HS-27A (cell line): ENCODE measurements around the gene KCND2.

Source experiments
- DNase-seq: peaks from one replicate; pipeline ENCODE4 v3.0.0-alpha.2; 2012; ENCODE audit warnings: low read depth, missing footprints

KCND2 gene

DNA sequence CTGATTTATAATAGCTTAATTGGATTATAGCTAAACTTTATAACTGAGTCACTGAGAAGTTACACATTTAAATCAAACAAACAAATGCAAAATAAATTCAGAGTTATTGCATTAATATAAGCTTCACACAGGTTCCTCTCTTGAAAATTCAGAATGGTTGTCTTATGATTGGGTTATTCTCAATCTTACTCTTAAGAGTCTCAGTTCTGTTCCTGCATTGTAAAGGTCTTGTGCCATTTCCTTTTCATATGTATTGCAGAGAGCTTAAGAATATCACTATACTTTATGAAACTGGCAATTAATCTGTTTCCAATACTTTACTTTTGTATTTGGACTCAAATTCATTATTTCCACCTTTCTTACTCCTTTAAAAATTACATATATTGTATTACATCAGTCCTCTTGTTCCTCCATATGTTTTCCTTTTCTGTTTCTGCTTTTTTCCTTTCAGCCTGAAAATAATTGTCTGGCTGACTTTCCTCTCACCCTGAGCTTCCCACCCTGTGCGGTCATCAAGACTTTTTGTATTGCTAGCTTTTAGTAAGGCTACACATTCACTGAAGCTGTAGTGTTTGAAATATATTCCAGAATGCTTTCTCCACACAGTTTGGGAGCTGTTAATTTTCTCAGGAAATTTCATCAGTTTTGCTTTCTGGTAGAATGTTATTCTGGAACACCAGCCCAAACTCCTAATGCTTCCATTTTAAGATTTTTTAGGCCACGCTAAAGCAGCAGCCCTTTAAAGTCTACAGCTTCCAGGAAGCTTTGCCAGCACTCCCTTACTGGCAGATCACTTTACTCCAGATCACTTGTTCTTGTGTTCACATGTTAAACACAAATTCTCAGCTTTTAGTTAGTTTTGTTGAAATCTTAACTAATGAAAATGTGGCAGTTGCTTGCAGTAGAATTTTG, 139.4 kb downstream of the KCND2 start:
- no peak for DNase-seq

DNA sequence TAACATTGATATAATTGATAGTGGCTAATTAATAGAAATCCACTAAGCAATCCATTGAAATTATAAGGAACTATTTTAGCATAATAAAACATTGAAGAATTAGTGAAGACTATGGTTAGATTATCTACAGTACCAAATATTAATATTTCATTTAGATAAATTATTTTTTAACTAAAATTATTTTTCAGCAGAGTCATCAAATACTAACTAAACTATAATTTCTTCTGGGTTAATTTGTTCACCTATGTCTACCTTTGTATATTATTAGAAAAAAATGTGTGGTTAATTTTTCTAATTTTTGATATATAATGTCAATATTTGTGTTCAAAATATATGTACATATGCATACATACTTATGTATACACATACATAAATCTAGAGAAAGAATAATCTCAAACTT, 140.2 kb downstream of the KCND2 start:
- DNase-seq: no peak

DNA sequence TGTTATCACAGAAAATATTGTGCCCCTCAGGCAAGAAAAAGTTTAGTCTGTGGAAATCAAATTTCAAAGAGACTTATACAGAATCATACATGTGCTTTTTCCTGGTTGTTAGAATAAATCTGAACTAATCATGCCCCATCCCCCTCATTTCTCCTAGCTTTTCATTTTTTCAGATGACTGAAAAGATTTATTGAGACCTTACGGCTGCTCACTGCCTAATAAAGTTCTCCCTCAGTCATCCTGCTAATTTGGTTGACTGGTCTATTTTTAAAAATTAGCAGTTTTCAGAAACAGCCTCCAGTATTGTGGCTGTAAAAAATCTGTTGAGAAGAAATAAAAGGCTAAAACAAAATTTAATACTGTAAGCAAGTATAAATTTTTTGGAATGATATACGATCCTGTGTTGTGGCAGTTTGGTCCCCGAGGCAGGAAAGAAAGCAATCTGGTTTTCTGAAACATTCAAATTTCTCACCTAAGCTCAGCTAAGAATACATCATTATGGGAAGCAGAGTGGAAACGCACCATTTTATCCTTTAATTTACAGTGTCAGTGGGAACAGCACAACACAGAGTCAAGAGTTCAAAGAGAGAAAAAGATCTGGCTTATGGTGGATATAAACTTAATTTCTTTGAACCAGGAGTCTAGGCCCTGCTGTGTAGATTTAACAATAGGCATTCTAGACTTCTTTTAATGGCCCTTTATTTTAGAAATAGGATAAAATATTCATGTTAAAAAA, 144.4 kb downstream of the KCND2 start:
- DNase-seq: no peak

DNA sequence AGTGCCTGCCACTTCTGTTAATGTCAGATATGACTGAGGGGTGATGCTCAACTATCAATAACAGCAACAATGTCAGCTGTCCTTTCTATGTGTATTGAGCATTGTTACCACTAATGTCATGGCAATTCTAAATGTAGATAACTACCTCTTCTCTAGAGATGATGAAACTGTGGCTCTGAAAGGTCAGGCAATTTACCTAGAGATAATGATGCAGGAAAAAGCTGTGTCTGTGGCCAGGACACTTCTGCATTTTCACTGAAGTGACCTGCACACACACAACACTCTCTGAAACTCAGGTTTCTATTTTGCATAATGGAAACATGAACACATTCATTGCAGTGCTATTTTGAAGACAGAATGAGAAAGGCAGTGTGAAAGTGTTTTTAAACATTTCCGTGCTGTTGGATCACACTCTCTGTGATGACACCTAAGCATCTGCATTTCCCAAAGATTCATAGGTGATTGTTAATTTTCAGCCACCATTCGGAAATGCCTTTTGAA, 148.2 kb downstream of the KCND2 start:
- no peak for DNase-seq

DNA sequence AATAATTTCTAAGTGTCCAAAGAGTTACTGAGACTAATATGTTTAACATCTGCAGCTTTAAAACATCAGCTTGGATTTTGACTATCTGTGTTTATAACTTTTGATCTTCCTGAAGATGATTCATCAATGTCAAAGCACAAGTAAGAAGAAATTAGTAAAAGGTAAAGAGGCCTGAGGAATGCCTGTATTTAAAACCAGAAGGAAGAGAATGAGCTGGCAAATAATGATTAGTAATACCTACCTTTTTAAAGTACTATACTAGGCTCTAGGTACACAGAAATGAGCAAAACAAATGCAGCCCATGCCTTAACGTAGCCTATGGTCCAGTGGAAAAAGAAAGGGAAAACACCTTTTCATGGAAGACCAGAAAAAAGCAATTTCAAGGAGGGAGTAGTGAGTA, 158.0 kb downstream of the KCND2 start:
- no peak for DNase-seq

DNA sequence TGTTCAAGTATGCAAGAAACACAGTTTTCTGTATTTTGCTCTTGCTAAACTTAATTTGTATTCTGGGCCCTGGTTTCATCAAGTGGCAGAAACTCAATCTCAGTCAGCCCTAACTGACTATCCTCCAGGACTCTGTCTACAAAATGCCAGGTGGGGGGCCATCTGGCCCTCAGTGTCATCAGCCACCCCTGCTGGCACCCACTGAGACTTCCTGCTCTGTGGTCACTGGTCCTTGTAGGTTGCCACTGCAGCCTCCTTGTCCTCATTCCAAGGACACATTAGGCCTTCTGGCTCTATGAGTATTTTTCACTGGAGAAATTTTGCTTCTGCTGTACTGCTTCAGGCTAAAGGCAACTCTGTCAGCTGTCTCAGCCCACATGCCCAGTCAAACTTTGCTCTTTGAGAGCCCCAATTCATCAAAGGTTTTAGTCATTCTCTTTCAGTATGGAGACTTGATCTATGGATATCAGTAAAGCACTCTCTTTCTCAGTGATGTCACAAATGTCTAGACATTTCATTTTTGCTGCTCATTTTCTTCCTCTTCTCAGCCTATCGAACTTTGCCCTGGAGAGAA, 163.6 kb downstream of the KCND2 start:
- no peak for DNase-seq

DNA sequence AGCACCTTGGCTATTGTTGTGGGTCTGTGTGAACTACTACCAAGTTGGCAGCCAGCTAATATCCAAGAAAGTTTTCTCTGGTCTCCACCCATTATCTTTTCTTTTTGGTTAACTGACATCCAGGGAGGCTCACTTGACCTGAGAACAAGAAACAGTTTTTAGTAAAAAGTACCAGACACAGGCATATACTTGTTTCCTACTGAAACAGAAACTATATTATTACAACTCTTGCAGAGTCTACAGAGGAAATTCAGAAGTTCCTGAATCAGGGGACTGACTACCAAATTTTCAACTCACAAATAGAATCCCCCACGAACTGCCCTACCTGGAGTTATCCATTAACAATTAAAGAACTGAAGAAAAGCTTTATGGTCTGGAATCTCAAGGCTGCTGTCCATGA, 168.9 kb downstream of the KCND2 start:
- DNase-seq: no peak

DNA sequence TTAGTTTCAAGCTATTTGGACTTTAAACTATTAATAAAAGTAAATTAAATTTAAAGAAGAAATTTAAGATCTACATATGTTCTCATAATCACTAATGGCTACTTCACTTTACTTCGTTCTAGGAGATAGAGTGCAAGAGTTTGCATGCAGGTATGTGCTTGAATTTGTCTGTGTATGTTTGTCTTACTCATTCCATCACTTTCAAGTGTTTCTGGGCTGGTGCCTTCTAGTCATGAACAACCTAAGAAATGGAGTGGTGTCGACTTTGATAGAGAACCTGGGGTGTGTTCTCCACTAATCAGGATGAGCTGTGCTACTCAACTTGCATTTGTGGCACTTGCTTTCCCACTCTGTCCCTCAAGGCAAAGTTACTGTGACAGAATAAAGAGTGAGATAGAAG, 169.9 kb downstream of the KCND2 start:
- no peak for DNase-seq

DNA sequence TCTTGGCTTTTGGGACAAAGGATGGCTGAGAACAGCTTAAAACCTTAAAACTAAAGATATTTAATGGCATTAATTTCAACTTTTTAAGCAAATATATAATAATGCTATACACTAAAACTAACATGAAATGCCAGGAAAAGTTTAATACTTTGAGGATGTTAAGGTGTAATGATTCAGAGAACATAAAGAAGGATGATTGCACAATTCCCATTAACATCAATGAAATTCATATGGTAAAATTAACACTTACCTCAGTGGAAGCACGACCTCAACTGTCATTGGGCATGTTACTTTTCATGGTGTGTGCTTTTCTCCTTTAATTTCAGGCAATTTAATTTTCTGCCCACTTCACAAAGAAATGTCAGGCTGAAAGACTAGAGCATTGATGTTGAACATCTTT, 171.7 kb downstream of the KCND2 start:
- no peak for DNase-seq

DNA sequence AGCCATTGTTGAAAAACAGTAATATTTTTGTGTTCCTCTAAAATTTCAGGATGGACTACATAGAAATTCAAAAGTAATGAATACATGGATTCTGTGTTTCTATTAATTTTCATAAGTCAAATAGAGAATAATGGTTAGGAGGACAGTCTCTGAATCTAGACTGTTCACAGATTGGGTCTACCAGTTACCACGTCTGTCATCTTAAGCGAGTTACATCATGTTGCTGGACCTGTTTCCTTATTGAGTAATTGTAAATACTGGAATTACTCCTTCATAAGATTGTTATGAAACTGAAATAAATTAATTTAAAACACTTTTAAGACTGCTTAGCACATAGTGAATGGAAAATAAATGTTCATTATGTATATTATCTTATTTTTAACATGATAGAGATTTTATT, 172.3 kb downstream of the KCND2 start:
- no peak for DNase-seq

DNA sequence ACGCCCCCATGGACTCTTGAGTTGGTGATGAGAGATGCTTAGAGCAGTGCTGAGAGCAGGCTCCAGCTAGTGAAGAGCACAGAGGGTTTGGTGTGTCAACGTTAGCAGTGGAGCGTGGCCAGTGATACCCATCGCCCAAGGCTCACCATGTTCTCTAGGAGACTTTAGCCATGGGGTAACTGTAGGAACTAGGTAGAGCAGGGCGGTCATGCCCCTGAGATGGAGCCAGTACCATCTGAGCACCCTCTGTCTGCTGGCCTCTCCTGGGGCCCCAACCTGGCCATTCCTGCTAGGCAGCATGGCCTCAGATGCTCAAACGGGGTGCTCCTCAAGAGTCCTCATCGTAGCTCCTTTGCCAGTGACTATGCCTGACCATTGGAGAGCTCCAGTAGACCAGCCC, 179.7 kb downstream of the KCND2 start:
- DNase-seq: no peak

DNA sequence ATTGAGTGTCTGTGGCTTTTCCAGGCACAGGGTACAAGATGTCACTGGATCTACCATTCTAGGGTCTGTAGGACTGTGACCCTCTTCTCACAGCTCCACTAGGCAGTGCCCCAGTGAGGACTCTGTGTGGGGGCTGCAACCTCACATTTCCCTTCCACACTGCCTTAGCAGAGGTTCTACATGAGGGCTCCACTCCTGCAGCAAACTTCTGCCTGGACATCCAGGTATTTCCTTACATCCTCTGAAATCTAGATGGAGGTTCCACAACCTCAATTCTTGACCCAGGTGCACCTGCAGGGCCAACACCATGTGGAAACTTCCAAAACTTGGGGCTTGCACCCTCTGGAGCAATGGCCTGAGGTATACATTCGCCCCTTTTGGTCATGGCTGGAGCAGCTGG, 183.7 kb downstream of the KCND2 start:
- no peak for DNase-seq

DNA sequence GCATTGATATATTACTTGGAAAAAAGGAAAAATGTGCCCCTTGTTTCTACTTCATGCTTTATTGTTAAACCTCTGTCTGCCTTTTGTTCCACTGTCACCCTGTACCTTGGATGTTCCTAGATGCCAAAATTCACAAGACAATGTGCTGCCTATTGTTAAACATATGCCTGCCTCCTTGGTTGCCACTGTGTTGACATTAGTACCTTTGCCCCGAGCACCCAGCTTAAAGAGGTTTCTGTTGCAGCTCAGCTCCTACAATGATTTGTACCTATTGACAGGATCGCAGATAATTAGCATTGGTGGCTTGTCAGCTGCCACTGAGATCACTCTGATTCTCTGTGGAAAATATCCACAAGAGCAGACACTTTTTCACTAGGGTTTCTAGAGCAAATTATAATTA, 188.0 kb downstream of the KCND2 start:
- no peak for DNase-seq

DNA sequence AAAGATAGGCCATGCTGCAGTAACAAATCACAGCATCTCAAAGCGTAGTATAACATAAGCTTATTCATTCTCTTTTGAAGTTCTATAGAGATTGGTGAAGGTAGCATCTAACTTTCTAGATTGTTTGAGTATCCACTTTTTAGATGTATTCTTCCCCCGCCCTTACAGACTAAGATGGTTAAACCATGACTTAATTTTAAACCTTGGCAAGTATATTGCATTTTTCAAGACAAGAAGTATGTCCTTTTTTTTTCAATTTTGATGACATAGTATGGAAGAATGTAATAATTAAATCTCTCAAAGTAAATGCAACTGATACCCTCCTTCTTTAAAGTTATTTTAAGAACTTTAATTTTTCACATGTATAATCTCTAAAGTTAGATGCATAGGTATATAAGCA, 190.0 kb downstream of the KCND2 start:
- no peak for DNase-seq

DNA sequence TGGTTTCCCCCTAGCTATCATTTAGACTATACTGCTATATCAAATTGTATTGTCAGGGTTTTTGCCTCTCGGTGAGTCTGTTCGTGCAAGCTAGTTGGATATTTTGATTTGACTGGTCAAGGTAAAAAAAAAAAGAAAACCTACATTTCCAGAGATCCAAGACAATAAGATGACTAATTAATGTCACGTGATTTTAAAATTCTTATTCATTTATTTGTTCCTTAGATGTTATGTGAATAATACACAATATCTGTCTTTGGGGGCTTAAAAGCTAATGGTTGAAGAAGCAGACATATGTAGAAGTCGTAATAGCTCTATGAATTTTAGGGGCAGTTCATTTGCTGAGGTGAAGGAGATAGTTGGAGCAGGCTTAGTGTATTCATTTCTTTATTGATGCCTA, 191.1 kb downstream of the KCND2 start:
- DNase-seq: no peak

DNA sequence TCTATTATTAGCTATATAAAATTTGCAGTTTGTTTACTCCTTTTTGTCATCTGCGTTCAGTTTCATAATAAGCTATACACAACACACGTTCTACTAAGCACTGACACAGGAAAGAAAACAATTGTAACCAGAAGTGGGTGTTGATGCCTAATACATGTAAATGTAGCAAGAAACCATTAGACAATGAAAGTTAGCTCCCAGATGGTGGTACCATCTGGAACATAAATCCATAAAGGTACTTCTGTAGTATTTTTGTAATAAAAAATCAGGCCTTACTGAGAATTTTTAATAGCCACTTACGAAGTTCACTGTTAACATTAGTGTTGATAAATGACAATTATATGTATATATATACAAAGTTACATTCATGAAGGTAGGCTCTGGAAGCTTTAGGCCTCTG, 194.7 kb downstream of the KCND2 start:
- no peak for DNase-seq

DNA sequence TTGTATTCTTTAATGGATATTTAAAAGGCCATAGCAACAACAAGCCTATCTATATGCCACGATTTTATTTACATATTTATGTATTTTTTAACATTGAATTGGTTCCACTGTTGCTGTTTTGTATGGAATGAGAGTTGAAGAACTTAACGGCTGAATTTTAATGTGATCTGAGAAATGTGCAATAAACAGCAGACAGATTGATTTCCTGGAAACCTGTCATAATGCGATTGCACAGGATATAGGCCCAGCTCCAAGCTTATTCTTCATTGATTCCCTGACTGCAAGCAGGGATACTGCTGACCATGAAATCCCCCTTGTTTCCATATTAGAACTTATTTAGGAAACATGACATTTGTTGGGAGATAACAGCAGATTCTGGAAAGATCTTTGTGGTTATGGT, 195.6 kb downstream of the KCND2 start:
- no peak for DNase-seq

DNA sequence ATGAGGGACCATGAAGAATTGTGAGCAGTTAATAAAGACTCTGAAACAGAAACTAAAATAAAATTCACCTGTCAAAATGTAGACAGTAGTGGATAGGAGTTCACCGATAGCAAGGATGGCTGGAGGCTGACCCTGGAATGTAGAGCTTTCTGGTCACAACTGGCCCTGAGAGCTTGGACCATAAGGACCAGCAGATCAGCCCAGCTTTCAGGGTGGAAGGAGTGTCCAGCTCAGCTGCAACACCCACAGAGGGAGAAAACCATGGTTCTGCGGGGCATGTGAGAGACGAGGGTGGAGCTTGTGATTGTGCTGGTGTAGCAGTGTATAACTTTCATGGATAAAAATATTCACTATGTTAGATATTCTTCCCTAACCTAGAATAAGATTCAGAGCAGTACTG, 199.9 kb downstream of the KCND2 start:
- no peak for DNase-seq

DNA sequence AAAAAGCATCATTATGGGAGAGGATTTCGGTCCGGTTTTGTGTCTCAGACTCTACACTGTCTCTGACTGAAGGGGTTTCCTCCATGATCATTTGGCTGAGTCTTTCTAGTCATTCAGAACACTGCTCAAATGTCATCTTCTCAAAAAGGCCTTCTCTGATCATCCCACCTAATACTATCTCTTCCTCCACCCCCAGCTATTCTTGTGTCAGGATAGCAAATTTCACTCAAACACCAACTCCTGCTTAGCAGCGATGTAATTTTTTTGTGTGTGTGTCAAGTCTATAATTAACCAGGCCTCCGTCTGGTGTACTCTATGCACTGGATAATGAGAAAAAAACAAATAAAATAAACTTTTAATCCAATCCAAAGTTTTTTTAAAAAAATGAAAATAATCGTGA, 200.4 kb downstream of the KCND2 start:
- no peak for DNase-seq

DNA sequence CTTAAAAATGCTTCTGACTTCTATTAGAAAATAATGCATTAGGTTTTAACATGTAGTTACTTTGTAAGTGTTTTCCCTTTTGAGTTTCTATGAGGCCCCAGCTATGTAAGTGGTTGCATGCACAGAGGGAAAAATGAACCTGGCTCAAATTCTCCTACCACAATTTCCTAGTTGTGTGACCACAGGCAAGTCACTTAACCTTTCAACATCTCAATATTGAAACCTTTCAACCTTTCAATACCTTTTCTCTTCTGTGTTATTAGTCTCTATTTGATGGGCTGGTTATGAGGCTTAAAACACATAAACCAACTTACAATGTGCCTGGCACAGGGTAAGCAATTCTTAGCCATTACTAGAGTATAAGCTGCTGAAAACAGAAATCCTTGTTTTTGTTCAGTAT, 203.0 kb downstream of the KCND2 start:
- no peak for DNase-seq

DNA sequence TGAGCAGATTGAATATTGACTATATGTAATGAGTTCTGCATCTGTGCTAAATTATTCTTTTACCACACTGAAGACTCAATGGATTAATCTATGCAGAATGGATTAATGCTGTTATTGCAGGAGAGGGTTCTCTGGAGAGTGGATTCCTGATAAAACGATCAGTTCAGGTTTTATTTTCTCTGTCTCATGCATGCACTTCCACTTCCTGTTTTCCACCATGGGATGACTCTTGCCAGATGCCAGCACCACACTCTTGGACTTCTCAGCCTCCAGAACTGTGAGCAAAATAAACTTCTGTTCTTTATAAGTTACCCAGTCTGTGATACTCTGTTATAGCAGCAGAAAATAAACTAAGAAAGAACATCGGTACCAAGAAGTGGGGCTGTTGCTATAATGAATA, 207.5 kb downstream of the KCND2 start:
- DNase-seq: no peak

DNA sequence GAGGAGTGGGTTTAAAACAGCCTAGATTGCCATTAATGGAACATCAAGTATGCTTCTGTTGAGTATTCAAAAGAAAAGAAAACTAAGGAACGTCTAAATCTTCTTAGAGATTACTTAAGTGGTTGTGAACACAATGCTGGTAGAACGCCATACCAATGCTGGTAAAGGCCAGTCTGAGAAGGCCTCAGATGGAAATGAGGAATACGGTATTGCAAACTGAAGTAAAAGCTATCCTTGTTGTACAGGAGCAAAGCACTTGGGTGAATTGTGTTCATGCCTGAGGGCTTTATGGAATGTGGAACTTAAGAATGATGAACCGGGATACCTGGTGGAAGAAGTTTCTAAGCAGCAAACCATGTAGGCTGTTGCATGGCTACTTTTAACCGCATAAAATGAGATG, 208.0 kb downstream of the KCND2 start:
- no peak for DNase-seq

DNA sequence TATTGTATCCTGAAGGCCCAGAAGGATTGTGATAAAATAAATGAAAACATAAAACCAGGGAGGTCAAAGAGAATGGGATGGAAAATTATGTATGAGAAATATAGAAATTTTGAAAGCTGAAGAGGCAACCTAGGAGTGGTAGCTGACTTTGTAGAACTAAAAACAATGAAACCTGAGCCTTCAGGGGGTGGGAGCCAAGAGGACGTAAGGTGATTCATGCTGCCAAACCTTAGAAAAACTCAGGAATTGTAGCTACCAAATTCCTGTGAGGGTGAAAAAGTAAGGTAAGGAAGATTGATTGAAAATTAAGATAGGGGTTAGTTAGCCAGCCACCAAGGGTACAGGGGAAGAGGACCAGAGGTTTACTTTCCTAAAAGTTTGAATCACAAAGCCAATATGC, 213.2 kb downstream of the KCND2 start:
- DNase-seq: no peak
